H1 (cell line): ENCODE measurements around the gene RPS6KL1. TPM values are rescaled to one million over a fixed set of nuclear protein-coding genes. Genes with fewer than 3 reads are reported as not detected.

Source experiments
- CTCF ChIA-PET: fragments of 300-600 bp; sonication (Branson Sonifier 250); formaldehyde crosslinking; loops from one replicate; lab custom pipeline; 2021; ENCODE audit not compliant: partially characterized antibody; lab: Charles Lee
- POLR2A ChIA-PET: fragments of 300-600 bp; sonication (Branson Sonifier 250); formaldehyde crosslinking; loops from one replicate; lab custom pipeline; 2021; ENCODE audit warnings: inconsistent platforms; ENCODE audit not compliant: partially characterized antibody; lab: Charles Lee
- DNase-seq, 2 experiments: peaks; one replicate each; pipeline versions ENCODE4 v3.0.0 to v3.0.0-alpha.2; 2010 to 2022; ENCODE audit warnings: low spot score in 2 of 2, low read depth in 1 of 2, mixed read lengths in 1 of 2
- FAIRE-seq: peaks from 2 replicates; lab custom pipeline; 2011; peaks lifted over from hg19 to GRCh38; lab: Jason Lieb, UNC
- H2AFZ ChIP-seq: 2 replicates; pipeline ENCODE4 v1.8.1; 2012; ENCODE audit warnings: low read length, inconsistent platforms
- H2AK5ac ChIP-seq: 2 replicates; pipeline ENCODE4 v1.6.1; 2013; ENCODE audit warnings: low read depth, low read length
- H2BK120ac ChIP-seq: replicated peaks from 2 replicates; pipeline ENCODE3; 2013; ENCODE audit warnings: low read depth, low read length, inconsistent platforms
- H2BK12ac ChIP-seq: 2 replicates; pipeline ENCODE4 v1.6.1; 2013; ENCODE audit warnings: low read depth, low read length
- H2BK15ac ChIP-seq: 2 replicates; pipeline ENCODE4 v1.6.1; 2013; ENCODE audit warnings: low read length
- H2BK20ac ChIP-seq: 2 replicates; pipeline ENCODE4 v1.6.1; 2013; ENCODE audit warnings: low read length
- H2BK5ac ChIP-seq: 2 replicates; pipeline ENCODE4 v1.6.1; 2013; ENCODE audit warnings: low read depth, low read length
- H3K14ac ChIP-seq: 2 replicates; pipeline ENCODE4 v1.6.1; 2013; ENCODE audit warnings: inconsistent platforms; ENCODE audit not compliant: insufficient read length
- H3K18ac ChIP-seq: 2 replicates; pipeline ENCODE4 v1.6.1; 2013; ENCODE audit warnings: low read length; ENCODE audit errors: extremely low read depth
- H3K23ac ChIP-seq: 2 replicates; pipeline ENCODE4 v1.6.1; 2013; ENCODE audit warnings: inconsistent platforms; ENCODE audit not compliant: insufficient read length
- H3K23me2 ChIP-seq: 2 replicates; pipeline ENCODE4 v1.6.1; 2013; ENCODE audit warnings: low read depth, low read length
- H3K27ac ChIP-seq: 2 replicates; pipeline ENCODE4 v1.6.1; 2011; ENCODE audit warnings: low read depth, low read length, inconsistent platforms
- H3K27me3 ChIP-seq, 4 experiments: replicated peaks in 1 of 4; 1 replicate in 1 of 4; 2 replicates in 3 of 4; pipeline versions ENCODE4 v1.6.1 to v1.8.1; 2011 to 2013; ENCODE audit warnings: low read length in 3 of 4, mild to moderate bottlenecking in 3 of 4, inconsistent platforms in 2 of 4, mixed read lengths in 2 of 4, moderate library complexity in 1 of 4; ENCODE audit not compliant: control insufficient read depth in 3 of 4, insufficient read depth in 3 of 4; ENCODE audit errors: extremely low read depth in 1 of 4
- H3K36me3 ChIP-seq, 4 experiments: 2 replicates each; pipeline versions ENCODE4 v1.6.1 to v1.8.1; 2011 to 2013; ENCODE audit warnings: mild to moderate bottlenecking in 4 of 4, low read length in 3 of 4, moderate library complexity in 2 of 4, control low read depth in 1 of 4, inconsistent platforms in 1 of 4; ENCODE audit not compliant: insufficient read depth in 4 of 4, control insufficient read depth in 2 of 4
- H3K4ac ChIP-seq: replicated peaks from 2 replicates; pipeline ENCODE3; 2013; ENCODE audit warnings: low read length, low read depth, mixed read lengths, inconsistent platforms; ENCODE audit not compliant: insufficient read length
- H3K4me1 ChIP-seq, 4 experiments: replicated peaks in 1 of 4; 1 replicate in 1 of 4; 2 replicates in 3 of 4; pipeline versions ENCODE4 v1.6.1 to v1.8.1; 2011 to 2013; ENCODE audit warnings: low read length in 3 of 4, inconsistent platforms in 2 of 4, mixed read lengths in 1 of 4; ENCODE audit not compliant: insufficient read depth in 4 of 4, control insufficient read depth in 3 of 4
- H3K4me2 ChIP-seq, 2 experiments: 2 replicates each; pipeline versions ENCODE4 v1.6.1 to v1.8.1; 2011 to 2013; ENCODE audit warnings: low read depth in 2 of 2, low read length in 2 of 2, control low read depth in 1 of 2, inconsistent platforms in 1 of 2, mild to moderate bottlenecking in 1 of 2; ENCODE audit not compliant: insufficient read depth in 1 of 2
- H3K4me3 ChIP-seq, 4 experiments: fragments of 200-600, 300-600 bp in 1 of 4; sonication (generic), shearing (Covaris generic), sonication (Bioruptor Twin) in 1 of 4; 2 replicates each; pipeline versions ENCODE4 v1.5.1 to v1.8.1; 2011 to 2016; ENCODE audit warnings: low read length in 4 of 4, low read depth in 3 of 4, control low read depth in 2 of 4, inconsistent platforms in 2 of 4, mild to moderate bottlenecking in 2 of 4, mixed read lengths in 1 of 4, moderate library complexity in 1 of 4; ENCODE audit not compliant: insufficient read depth in 2 of 4; ENCODE audit errors: extremely low read depth in 1 of 4
- H3K56ac ChIP-seq: replicated peaks from 2 replicates; pipeline ENCODE3; 2013; ENCODE audit warnings: low read depth, mild to moderate bottlenecking, mixed read lengths, low read length, inconsistent platforms; ENCODE audit not compliant: insufficient read length
- H3K79me1 ChIP-seq: 2 replicates; pipeline ENCODE4 v1.6.1; 2013; ENCODE audit warnings: low read depth, low read length, control low read depth
- H3K79me2 ChIP-seq, 2 experiments: 2 replicates each; pipeline versions ENCODE4 v1.6.1 to v1.8.1; 2012 to 2013; ENCODE audit warnings: low read length in 2 of 2, mild to moderate bottlenecking in 2 of 2, inconsistent platforms in 1 of 2; ENCODE audit not compliant: insufficient read depth in 2 of 2, control insufficient read depth in 1 of 2
- H3K9ac ChIP-seq, 4 experiments: replicated peaks in 1 of 4; 1 replicate in 1 of 4; 2 replicates in 3 of 4; pipeline versions ENCODE4 v1.6.1 to v1.8.1; 2011 to 2013; ENCODE audit warnings: low read depth in 3 of 4, low read length in 3 of 4, control low read depth in 2 of 4, mild to moderate bottlenecking in 2 of 4, moderate library complexity in 2 of 4, inconsistent platforms in 1 of 4; ENCODE audit errors: extremely low read depth in 1 of 4
- H3K9me3 ChIP-seq, 2 experiments: 2 replicates each; pipeline versions ENCODE4 v1.6.1 to v1.8.1; 2012 to 2013; ENCODE audit warnings: mild to moderate bottlenecking in 2 of 2, moderate library complexity in 2 of 2, control low read depth in 1 of 2, inconsistent platforms in 1 of 2, low read depth in 1 of 2, low read length in 1 of 2, mixed read lengths in 1 of 2; ENCODE audit not compliant: insufficient read depth in 2 of 2
- H4K20me1 ChIP-seq, 2 experiments: replicated peaks in 1 of 2; 2 replicates each; pipeline versions ENCODE3 to v1.8.1; 2011 to 2013; ENCODE audit warnings: inconsistent platforms in 2 of 2, low read length in 2 of 2, mild to moderate bottlenecking in 1 of 2; ENCODE audit not compliant: insufficient read depth in 2 of 2, control insufficient read depth in 1 of 2
- H4K5ac ChIP-seq: 2 replicates; pipeline ENCODE4 v1.6.1; 2013; ENCODE audit warnings: low read length, low read depth, mixed read lengths, inconsistent platforms; ENCODE audit not compliant: insufficient read length
- H4K8ac ChIP-seq: 2 replicates; pipeline ENCODE4 v1.8.0; 2013; ENCODE audit warnings: mild to moderate bottlenecking, moderate library complexity, low read length, inconsistent platforms; ENCODE audit not compliant: insufficient read depth; ENCODE audit errors: extremely low read depth
- H4K91ac ChIP-seq: replicated peaks from 2 replicates; pipeline ENCODE3; 2013; ENCODE audit warnings: low read length, mixed read lengths, inconsistent platforms; ENCODE audit not compliant: insufficient read length
- BACH1 ChIP-seq: IDR thresholded peaks from 2 replicates; pipeline ENCODE4 v1.6.1; 2012; ENCODE audit warnings: low read length, improper control_type of control experiment
- CHD1 ChIP-seq: IDR thresholded peaks from 2 replicates; pipeline ENCODE4 v1.6.1; 2012; ENCODE audit warnings: low read depth, low read length, improper control_type of control experiment
- CREB1 ChIP-seq: IDR thresholded peaks from 2 replicates; pipeline ENCODE4 v1.6.1; 2012; ENCODE audit warnings: inconsistent platforms
- CTBP2 ChIP-seq: IDR thresholded peaks from 2 replicates; pipeline ENCODE4 v1.7.0; 2011; ENCODE audit warnings: borderline replicate concordance, mild to moderate bottlenecking, moderate library complexity, mixed read lengths, low read length; ENCODE audit not compliant: insufficient read depth, insufficient read length
- KDM1A ChIP-seq: fragments of 200-600, 300-600 bp; sonication (generic); IDR thresholded peaks from 2 replicates; pipeline ENCODE4 v1.7.1; 2016; ENCODE audit warnings: mild to moderate bottlenecking, low read length, borderline replicate concordance
- MAFK ChIP-seq: IDR thresholded peaks from 2 replicates; pipeline ENCODE4 v1.6.1; 2012; ENCODE audit warnings: low read depth, mild to moderate bottlenecking, improper control_type of control experiment, low read length
- NANOG ChIP-seq: IDR thresholded peaks from 2 replicates; pipeline ENCODE4 v1.6.1; 2011; ENCODE audit warnings: low read length, low read depth, mild to moderate bottlenecking, inconsistent platforms; ENCODE audit not compliant: insufficient read depth, poor library complexity, severe bottlenecking
- POLR2AphosphoS5 ChIP-seq: IDR thresholded peaks from 2 replicates; pipeline ENCODE4 v1.6.1; 2011; ENCODE audit warnings: low read depth, low read length
- POU5F1 ChIP-seq: IDR thresholded peaks from 2 replicates; pipeline ENCODE4 v1.6.1; 2011; ENCODE audit warnings: low read depth, mild to moderate bottlenecking, low read length, moderate library complexity
- SIX5 ChIP-seq: IDR thresholded peaks from 2 replicates; pipeline ENCODE4 v1.6.1; 2011; ENCODE audit warnings: mild to moderate bottlenecking, low read depth, low read length
- SP4 ChIP-seq: IDR thresholded peaks from 2 replicates; pipeline ENCODE4 v1.6.1; 2012; ENCODE audit warnings: low read length, inconsistent platforms
- SRF ChIP-seq: IDR thresholded peaks from 2 replicates; pipeline ENCODE4 v1.6.1; 2011; ENCODE audit warnings: mild to moderate bottlenecking, low read depth, low read length, moderate library complexity
- TAF1 ChIP-seq: IDR thresholded peaks from 2 replicates; pipeline ENCODE4 v1.6.1; 2011; ENCODE audit warnings: mild to moderate bottlenecking, low read depth, low read length
- TAF7 ChIP-seq: optimal IDR thresholded peaks from 2 replicates; pipeline ENCODE3; 2011; ENCODE audit warnings: low read depth, mild to moderate bottlenecking, inconsistent platforms, low read length, moderate library complexity, borderline replicate concordance
- TEAD4 ChIP-seq: IDR thresholded peaks from 2 replicates; pipeline ENCODE4 v1.6.1; 2012; ENCODE audit warnings: low read depth, low read length, inconsistent platforms, mixed read lengths
- WGBS, 2 experiments: shearing (Covaris generic) in 1 of 2; methylation state at CpG; one replicate each; pipeline versions ENCODE4 v1.1.6 to v1.1.7; 2013 to 2015; ENCODE audit warnings: low lambda C conversion rate in 2 of 2, mixed read lengths in 2 of 2, inconsistent platforms in 1 of 2, low coverage in 1 of 2, missing lambda C conversion rate in 1 of 2; ENCODE audit not compliant: insufficient replicate concordance in 2 of 2, insufficient coverage in 1 of 2, insufficient read length in 1 of 2; ENCODE audit errors: extremely low coverage in 1 of 2, missing lambda C conversion rate in 1 of 2; 5-methylcytosine and 5-hydroxymethylcytosine counted together
- polyA plus RNA-seq, 7 experiments: library from polyadenylated mRNA; depleted of rRNA in 3 of 7; stranded (reverse) in 5 of 7; unstranded in 2 of 7; fragments of >200 nt in 5 of 7; fragments of 200-250 nt in 2 of 7; gene quantifications; 1 replicate in 5 of 7; 2 replicates in 1 of 7; 4 replicates in 1 of 7; pipeline versions ENCODE4 v1.2.1 to v1.2.3, GENCODE V29; 2011 to 2013; ENCODE audit warnings: missing spikeins in 2 of 7, mixed read lengths in 2 of 7
- total RNA-seq: library from RNA; stranded (reverse); fragmentation: NEBNext Ultra II Directional; extraction: Animal tissue kit (Norgen Biotek cat#: 25700); gene quantifications from 2 replicates; pipeline ENCODE4 v1.2.1, GENCODE V29; 2021

Gene RPS6KL1
- total and polyA plus RNA-seq, 2 of the 8 experiments (the other 6 are each of a cell fraction or from before 2014, with no cell fraction given) = 9.8 to 13.8 TPM

DNA sequence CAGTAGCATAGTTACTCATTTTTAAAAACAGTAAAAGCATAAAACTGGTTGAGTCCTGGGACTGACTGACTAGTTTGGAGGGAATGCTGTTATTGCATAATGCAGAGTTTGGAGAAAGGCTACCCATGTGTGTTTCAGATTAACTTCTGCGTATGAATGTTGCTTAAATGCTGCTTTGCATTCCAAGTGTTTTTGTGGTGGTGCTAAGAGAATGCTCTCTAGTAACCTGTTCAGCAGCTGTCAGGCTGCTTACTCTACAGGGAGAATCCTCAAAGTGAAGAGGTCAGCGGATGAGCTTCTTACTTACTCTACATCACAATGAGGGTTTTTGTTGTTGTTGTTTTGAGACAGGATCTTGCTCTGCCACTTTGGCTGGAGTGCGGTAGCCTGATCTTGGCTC is 37.1 kb downstream of the RPS6KL1 start:
- H3K4ac ChIP-seq = no peak overlapping the region
- H3K36me3 ChIP-seq = peaks cover 5 to 23% (median 11%) of the 10 kb centered on the region in 4 experiments
- H3K4me2 ChIP-seq = peak overlapping the region; percentile 61 to 65
- CTCF ChIA-PET = interaction anchor here (0.8 to 17.5 kb wide), 5 partner anchors 14 to 109 kb away, joined by 3 to 364 read pairs (median 5); partner anchors contain the start of gene RPS6KL1
- no peak overlapping the region for H3K56ac ChIP-seq
- no peak overlapping the region for H3K14ac ChIP-seq
- no peak overlapping the region for H4K91ac ChIP-seq
- H2BK120ac ChIP-seq = no peak overlapping the region
- peaks cover 6 to 28% of the 10 kb centered on the region in 2 experiments for H4K20me1 ChIP-seq
- H2AFZ ChIP-seq = no peak overlapping the region
- H3K9ac ChIP-seq = no peak overlapping the region
- POLR2A ChIA-PET = interaction anchor here (0.7 to 6.8 kb wide), 16 partner anchors 11 to 393 kb away, joined by 3 to 57 read pairs (median 4); partner anchors contain the start of genes FOS, PGF, PROX2 and YLPM1
- 3% methylated on average over 3 of the region's 3 CpGs; no CpG with 5 or more reads in 1 of the 2 experiments for WGBS, 2 experiments
- no peak overlapping the region for H3K18ac ChIP-seq
- H4K5ac ChIP-seq = no peak overlapping the region
- peaks cover 13 to 32% (median 22%) of the 10 kb centered on the region in 4 experiments for H3K4me1 ChIP-seq
- H3K23me2 ChIP-seq = peaks cover 7% of the 10 kb centered on the region
- H3K4me3 ChIP-seq = peak overlapping the region in 2 of 4 experiments; percentile 17 to 42; a peak in 3 of 8 replicates
- no peaks in the 10 kb centered on the region for H3K27me3 ChIP-seq
- H2BK12ac ChIP-seq = peak overlapping the region; percentile 82; the same call in 1 of the 2 replicates
- H3K79me1 ChIP-seq = peaks cover 11% of the 10 kb centered on the region
- no peaks in the 10 kb centered on the region for H3K9me3 ChIP-seq
- no peak overlapping the region; the same call in 1 of the 2 replicates for H2BK5ac ChIP-seq
- peaks cover 22 to 72% of the 10 kb centered on the region in 2 experiments for H3K79me2 ChIP-seq
- no peak overlapping the region for H3K23ac ChIP-seq
- peak overlapping the region; percentile 17; the same call in 1 of the 2 replicates for H3K27ac ChIP-seq
- H2AK5ac ChIP-seq = peak overlapping the region; percentile 70; the same call in 1 of the 2 replicates
- no peak overlapping the region for H2BK15ac ChIP-seq
- DNase-seq (no peak), FAIRE-seq (peak; percentile 82)
- no peak overlapping the region for H4K8ac ChIP-seq
- H2BK20ac ChIP-seq = no peak overlapping the region
- 0 out of 2 replicates have a peak, but pooled peaks have one; percentile 69 for TF ChIP-seq POU5F1
- no peak for TF ChIP-seq BACH1
- no peak for TF ChIP-seq SP4
- peak; percentile 76 for TF ChIP-seq TEAD4
- TF ChIP-seq SRF = no peak
- no peak for TF ChIP-seq KDM1A
- peak; percentile 50 for TF ChIP-seq TAF7
- no peak for TF ChIP-seq CREB1
- TF ChIP-seq SIX5 = no peak
- TF ChIP-seq TAF1 = peak; percentile 55
- no peak for TF ChIP-seq CTBP2
- TF ChIP-seq NANOG = peak; percentile 27
- no peak for TF ChIP-seq POLR2AphosphoS5
- TF ChIP-seq CHD1 = no peak
- no peak for TF ChIP-seq MAFK
